ENCODE measurements around the gene FGF1.

FGF1 gene

DNA sequence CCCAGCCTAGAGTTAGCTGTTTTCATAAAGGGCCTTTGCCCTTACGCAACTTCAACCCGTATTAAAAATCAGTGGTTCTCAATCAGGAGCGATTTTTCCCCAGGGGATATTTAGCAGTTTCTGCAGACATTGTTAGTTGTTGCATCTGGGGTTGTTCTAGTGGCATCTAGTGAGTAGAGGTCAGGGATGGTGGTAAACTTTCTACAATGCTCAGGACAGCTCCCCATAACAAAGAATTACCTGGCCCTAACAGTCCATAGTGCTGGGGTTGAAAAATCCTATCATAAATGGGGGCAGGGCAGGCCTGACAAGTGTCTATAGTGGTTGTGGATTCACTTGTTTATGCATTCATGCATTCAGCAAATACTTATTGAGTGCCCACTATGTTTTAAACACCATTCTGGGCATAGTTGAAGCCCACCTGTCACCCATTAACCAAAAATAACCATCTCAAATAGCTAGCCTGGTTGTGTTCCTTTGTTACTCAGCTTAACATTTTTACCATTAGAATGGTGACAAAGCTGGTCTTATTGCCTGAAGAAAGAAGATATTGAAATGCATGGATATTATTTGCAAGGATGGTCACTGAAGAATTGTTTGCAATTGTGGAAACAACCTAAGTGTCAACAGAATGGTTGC, 15.9 kb upstream of the FGF1 start:
- no peak overlapping the region for H3K4me3 ChIP-seq (ENCODE audit: low read depth, low read length)
- no peak for TF ChIP-seq MYC (IDR thresholded peaks at IDR 0.05; ENCODE audit: low read depth, low read length)
- TF ChIP-seq POLR2A (IDR thresholded peaks at IDR 0.05; ENCODE audit: extremely low read depth, insufficient read length) = no peak
- TF ChIP-seq, protein P1, sequence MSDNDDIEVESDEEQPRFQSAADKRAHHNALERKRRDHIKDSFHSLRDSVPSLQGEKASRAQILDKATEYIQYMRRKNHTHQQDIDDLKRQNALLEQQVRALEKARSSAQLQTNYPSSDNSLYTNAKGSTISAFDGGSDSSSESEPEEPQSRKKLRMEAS (IDR thresholded peaks at IDR 0.05; ENCODE audit: low read depth, low read length) = no peak
- TF ChIP-seq, protein P2, sequence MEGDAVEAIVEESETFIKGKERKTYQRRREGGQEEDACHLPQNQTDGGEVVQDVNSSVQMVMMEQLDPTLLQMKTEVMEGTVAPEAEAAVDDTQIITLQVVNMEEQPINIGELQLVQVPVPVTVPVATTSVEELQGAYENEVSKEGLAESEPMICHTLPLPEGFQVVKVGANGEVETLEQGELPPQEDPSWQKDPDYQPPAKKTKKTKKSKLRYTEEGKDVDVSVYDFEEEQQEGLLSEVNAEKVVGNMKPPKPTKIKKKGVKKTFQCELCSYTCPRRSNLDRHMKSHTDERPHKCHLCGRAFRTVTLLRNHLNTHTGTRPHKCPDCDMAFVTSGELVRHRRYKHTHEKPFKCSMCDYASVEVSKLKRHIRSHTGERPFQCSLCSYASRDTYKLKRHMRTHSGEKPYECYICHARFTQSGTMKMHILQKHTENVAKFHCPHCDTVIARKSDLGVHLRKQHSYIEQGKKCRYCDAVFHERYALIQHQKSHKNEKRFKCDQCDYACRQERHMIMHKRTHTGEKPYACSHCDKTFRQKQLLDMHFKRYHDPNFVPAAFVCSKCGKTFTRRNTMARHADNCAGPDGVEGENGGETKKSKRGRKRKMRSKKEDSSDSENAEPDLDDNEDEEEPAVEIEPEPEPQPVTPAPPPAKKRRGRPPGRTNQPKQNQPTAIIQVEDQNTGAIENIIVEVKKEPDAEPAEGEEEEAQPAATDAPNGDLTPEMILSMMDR (IDR thresholded peaks at IDR 0.05; ENCODE audit: low read depth, low read length) = no peak
- no peak for DNase-seq (ENCODE audit: low read depth)

DNA sequence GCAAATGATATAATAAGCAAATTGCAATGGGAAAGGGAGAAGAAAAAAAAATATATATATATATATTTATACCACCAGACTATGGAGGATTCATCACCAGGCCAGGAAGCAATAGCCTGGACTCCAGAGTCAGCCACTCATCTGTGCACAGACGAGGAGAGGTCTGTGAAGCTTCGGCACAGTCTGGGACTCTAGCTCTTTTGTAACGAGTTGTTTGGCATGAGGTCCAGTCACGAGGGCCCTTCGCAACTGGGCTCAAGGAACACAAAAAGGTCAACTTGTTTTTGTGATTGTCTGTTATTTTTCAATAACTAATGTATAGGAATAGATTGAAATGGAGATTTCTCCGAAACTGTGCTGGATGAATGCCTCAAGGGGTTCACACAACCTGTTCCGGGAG, 14.7 kb upstream of the FGF1 start:
- no peak overlapping the region for H3K4me3 ChIP-seq (ENCODE audit: low read depth, low read length)
- TF ChIP-seq MYC (IDR thresholded peaks at IDR 0.05; ENCODE audit: low read depth, low read length) (no peak), POLR2A (IDR thresholded peaks at IDR 0.05; ENCODE audit: extremely low read depth, insufficient read length) (no peak)
- TF ChIP-seq, protein P1 (IDR thresholded peaks at IDR 0.05; ENCODE audit: low read depth, low read length) = no peak
- TF ChIP-seq, protein P2 (IDR thresholded peaks at IDR 0.05; ENCODE audit: low read depth, low read length) = no peak
- no peak for DNase-seq (ENCODE audit: low read depth)

DNA sequence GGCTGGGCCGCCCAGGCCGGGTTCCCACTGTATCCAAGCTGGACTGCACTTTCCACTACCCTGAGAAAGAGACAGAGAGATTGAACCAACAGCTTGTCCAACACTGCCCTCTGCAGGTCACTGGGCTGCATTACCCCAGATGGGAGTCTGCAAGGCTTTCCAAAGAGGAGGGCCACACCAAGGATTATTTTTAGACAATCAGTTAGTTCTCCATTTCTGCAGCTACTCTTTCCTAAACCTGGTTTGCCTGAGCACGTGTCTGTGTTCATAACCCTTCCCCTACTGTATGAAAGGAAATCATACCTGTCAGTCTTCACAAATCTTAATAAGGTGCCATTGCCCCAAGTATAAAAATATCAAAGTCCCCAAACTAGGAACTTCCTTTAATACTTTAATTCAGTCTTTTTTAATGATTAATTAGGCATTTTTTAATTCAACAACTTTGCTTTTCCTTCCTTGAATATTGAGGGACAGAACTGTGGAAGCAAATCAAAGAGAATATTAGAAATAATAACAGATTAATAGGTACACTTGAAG, 13.4 kb upstream of the FGF1 start:
- TF ChIP-seq, protein P1 (IDR thresholded peaks at IDR 0.05; ENCODE audit: low read depth, low read length) = peak; percentile 94
- TF ChIP-seq, protein P2 (IDR thresholded peaks at IDR 0.05; ENCODE audit: low read depth, low read length) = peak; percentile 95
- peak; percentile 92; the same call in 1 of the 2 replicates for TF ChIP-seq MYC (IDR thresholded peaks at IDR 0.05; ENCODE audit: low read depth, low read length)
- TF ChIP-seq POLR2A (IDR thresholded peaks at IDR 0.05; ENCODE audit: extremely low read depth, insufficient read length) = no peak
- DNase-seq (ENCODE audit: low read depth) = peak; percentile 88
- H3K4me3 ChIP-seq (ENCODE audit: low read depth, low read length) = no peak overlapping the region

DNA sequence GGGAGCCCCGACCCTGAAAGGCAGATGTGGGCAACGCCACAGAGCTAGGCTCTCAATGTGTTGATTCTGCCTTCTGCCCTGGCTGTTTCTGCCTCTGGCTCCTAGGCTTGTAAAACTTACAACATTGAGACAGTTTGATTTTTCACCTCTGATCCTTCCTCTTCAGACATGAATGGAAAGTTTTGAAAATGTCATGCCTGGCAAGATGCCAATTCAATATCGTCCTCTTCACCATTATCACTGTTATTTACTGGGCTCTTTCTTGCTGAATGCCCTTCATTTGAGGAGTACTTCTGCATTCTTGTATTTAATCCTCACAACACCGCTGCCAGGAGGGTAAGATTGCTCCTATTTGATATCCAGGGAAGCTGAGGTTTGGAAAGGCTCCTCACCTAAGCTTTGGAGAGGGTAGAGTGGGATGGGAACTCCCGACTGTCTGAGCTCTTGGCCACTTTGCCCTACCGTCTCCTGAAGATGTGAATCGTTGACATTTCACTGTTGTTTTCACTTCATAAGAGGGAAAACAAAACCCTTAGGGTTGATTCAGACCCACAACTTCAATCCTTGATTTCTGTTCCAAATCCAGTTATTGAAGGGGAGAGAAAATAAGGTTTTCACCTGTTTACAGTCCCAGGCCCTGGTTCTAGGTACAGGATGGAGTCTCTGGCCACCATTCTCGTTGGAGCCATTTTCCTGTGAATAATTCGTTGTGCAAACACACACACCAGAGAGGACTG, 12.7 kb upstream of the FGF1 start:
- TF ChIP-seq, protein P2 (IDR thresholded peaks at IDR 0.05; ENCODE audit: low read depth, low read length) = no peak
- TF ChIP-seq POLR2A (IDR thresholded peaks at IDR 0.05; ENCODE audit: extremely low read depth, insufficient read length) = no peak
- TF ChIP-seq, protein P1 (IDR thresholded peaks at IDR 0.05; ENCODE audit: low read depth, low read length) = no peak
- TF ChIP-seq MYC (IDR thresholded peaks at IDR 0.05; ENCODE audit: low read depth, low read length) = no peak
- no peak for DNase-seq (ENCODE audit: low read depth)
- no peak overlapping the region for H3K4me3 ChIP-seq (ENCODE audit: low read depth, low read length)

DNA sequence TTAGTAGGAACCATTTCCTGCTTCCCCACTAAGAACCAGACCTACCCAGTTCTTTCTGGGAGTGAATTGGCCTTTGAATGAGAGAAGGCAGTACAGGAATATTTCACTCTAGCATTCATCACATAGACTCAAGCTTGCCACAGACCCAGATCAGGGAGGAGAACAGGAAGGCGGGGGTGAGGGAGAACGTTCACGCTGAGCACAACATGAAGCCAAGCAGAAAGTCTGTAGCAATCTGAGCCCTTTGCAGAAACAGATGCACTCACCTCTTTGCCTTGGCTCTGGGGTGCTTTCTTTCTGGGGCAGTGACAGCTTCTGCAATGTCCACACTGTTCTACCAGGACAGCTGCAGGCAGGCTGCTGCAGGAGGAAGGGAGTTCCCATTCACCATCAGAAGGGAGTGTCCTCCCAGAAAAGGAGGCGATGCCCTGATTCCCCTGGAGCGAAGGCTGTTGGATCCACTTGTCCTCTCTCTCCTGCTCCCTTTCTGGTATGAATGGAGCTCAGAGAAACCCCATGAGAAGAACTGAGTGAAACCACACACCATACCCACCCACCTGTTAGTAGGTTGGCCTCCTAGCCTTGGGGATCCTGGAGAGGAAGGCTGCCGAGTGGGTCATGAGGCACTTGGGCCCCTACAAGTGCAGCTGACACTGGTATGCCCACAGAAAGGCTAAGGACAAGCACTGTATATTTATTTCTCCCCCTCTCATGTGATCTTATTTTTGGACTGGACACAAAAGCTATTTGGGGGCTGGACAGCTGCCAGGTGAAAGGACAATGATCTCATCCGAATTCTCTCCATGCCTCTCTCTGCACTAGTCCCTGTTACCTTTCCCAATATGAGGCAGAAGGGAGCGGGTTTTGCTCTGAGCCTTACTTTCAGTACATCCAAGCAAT, 11.7 kb upstream of the FGF1 start:
- TF ChIP-seq, protein P1 (IDR thresholded peaks at IDR 0.05; ENCODE audit: low read depth, low read length) = no peak
- TF ChIP-seq POLR2A (IDR thresholded peaks at IDR 0.05; ENCODE audit: extremely low read depth, insufficient read length) = no peak
- TF ChIP-seq MYC (IDR thresholded peaks at IDR 0.05; ENCODE audit: low read depth, low read length) = no peak
- TF ChIP-seq, protein P2 (IDR thresholded peaks at IDR 0.05; ENCODE audit: low read depth, low read length) = no peak
- no peak overlapping the region for H3K4me3 ChIP-seq (ENCODE audit: low read depth, low read length)
- peak; percentile 21 for DNase-seq (ENCODE audit: low read depth)
